Measurements from ENCODE around the gene RABGEF1. TPM values are rescaled to one million over a fixed set of nuclear protein-coding genes. Genes with fewer than 3 reads are reported as not detected.
"Not testable (repeated sequence)": the region's sequence is repeated elsewhere in the genome, so short reads cannot be mapped to it uniquely, and the experiment has no call there.

Gene RABGEF1
- total and polyA plus RNA-seq, 5 experiments from 2014 or later, result 17.5 to 27.5 (median 23.0) TPM

DNA sequence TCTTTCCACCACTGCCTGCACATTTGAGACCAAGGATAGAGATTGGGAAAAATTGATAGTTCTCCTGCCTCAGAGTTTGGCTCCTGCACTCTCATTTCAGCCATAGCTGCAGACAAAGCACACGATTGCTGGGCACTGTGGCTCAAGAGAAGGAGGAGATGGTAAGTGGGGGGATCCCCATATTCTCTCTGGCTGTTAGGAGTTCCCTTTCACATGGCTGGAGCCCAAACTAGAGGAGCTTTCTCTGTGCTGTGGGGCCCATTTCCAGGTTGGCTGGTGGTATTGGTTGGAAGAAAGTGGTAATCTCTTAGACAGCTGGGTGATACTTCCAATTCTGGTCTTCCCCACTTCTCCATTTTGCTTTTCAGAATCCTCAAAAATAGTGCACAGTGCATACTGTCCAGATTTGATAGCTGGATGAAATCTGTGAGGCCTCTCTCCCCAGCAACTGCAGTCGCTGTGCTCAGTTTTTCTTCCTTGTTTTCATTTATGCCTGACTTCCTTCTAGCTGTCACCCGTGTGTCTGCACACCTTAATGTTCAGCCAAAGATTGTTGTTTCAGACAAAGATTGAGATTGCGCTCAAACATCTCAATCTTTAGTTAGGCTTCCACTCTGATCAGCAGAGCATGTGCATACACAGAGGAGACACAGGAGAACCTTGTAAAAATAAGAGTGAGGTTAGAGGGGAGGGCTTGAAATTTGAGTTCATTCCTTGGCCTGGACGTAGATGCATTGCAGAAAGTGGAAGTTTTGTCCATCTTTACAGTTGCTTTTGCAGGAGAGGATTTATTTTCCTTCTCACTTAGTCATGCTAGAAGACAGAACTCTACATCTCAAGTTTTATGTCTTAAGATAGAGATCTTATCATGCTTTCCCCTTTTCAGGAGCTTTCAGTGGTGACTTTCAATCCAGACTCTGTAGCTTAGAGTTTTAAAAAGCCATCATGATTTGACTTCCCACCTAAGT is 28.6 kb downstream of the RABGEF1 start:
- POLR2A ChIA-PET, result interaction anchor here (1.1 to 1.5 kb wide), 2 partner anchors 29 to 212 kb away, joined by 3 to 4 read pairs; partner anchors contain the start of gene RABGEF1
- no peak overlapping the region for H3K4me3 Mint-ChIP-seq
- H3K27ac Mint-ChIP-seq, result peak overlapping the region; percentile 6 to 69 (median 30)
- peaks cover 0 to 24% (median 10%) of the 10 kb centered on the region in 3 donors for H3K36me3 Mint-ChIP-seq
- H3K9me3 Mint-ChIP-seq, result no peaks in the 10 kb centered on the region
- no peak for DNase-seq
- ATAC-seq, result no peak
- peaks cover 24 to 61% (median 53%) of the 10 kb centered on the region in 4 donors for H3K4me1 Mint-ChIP-seq
- H3K27me3 Mint-ChIP-seq, result no peaks in the 10 kb centered on the region

DNA sequence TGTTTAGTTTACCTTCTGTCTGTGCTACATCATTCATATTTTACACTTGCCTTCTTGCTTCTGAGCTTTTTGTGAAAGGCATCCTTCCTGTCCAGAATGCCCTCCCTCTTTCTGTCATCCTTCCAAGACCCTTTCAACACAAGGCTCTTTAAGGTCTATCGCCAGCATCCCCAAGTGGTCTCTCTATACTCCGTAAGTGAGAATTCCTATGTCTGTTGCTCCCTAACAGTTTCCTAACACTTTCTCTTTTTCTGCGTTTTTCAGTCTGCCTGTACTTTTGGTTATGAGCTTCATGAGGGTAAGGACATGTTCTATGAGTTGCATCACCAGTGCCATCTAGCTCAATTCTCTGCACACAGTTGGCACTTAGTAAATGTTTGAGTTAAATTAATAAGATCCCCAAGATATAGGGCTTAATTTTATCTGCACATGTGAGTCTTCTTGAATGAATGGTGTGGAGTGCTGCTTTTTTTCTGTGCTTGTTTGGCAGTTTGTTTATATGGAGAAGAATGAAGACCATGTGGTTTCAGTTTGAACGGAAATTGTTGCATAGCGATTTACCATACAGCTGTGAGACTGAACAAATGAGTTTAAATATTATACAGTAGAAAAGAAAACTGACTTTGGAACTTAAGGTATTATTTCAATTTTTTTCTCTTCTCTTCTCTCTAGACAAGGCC is 29.4 kb downstream of the RABGEF1 start:
- POLR2A ChIA-PET, result interaction anchor here (1.1 to 1.5 kb wide), 2 partner anchors 29 to 212 kb away, joined by 3 to 4 read pairs; partner anchors contain the start of gene RABGEF1
- Mint-ChIP-seq H3K36me3 (peaks cover 0 to 33% (median 15%) of the 10 kb centered on the region in 3 donors), H3K4me3 (no peak overlapping the region), H3K27ac (peak overlapping the region in 8 of 10 donors; percentile 1 to 69 (median 30)), H3K27me3 (no peaks in the 10 kb centered on the region), H3K9me3 (no peaks in the 10 kb centered on the region), H3K4me1 (peaks cover 17 to 55% (median 50%) of the 10 kb centered on the region in 4 donors)
- no peak for DNase-seq
- ATAC-seq, result no peak

DNA sequence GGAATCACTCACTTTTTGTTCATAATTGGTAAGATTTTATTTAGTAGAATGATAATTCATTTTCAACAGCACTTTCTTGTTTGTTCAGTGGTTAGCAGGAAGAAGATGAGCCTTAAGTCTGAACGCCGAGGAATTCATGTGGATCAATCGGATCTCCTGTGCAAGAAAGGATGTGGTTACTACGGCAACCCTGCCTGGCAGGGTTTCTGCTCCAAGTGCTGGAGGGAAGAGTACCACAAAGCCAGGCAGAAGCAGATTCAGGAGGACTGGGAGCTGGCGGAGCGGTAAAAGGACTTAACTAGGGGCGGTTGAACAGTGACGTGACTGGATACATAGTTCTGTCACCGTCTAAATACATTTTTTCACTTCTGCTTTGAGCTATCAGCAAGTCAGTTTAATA is 31.3 kb downstream of the RABGEF1 start:
- no peak overlapping the region for H3K4me3 Mint-ChIP-seq
- ATAC-seq, result no peak
- peaks cover 0 to 51% (median 32%) of the 10 kb centered on the region in 3 donors for H3K36me3 Mint-ChIP-seq
- DNase-seq, result no peak
- H3K27ac Mint-ChIP-seq, result peak overlapping the region in 3 of 10 donors; percentile 3 to 38 (median 24)
- POLR2A ChIA-PET, result interaction anchor here (0.6 kb wide), 1 partner anchor 52 kb away, joined by 4 read pairs; no protein-coding TSS in a partner anchor
- H3K4me1 Mint-ChIP-seq, result peaks cover 10 to 41% (median 39%) of the 10 kb centered on the region in 4 donors
- no peaks in the 10 kb centered on the region for H3K27me3 Mint-ChIP-seq
- H3K9me3 Mint-ChIP-seq, result no peaks in the 10 kb centered on the region

DNA sequence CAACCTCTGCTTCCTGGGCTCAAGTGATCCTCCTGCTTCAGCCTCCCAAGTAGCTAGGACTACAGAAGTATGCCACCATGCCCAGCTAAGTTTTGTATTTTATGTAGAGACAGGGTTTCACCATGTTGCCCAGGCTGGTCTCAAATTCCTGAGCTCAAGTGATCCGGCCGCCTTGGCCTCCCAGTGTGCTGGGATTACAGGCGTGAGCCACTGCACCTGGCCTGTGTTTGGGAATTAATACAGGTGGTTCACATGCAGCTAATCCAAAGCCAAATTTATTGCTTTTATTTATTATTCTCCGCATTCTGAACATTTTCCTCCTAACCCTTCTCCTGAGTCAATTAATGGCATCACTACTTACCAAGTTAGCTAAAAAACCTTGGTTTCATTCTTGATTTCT is 33.2 kb downstream of the RABGEF1 start:
- Mint-ChIP-seq H3K4me1 (peaks cover 8 to 23% (median 22%) of the 10 kb centered on the region in 4 donors), H3K36me3 (peaks cover 0 to 68% (median 32%) of the 10 kb centered on the region in 3 donors)
- DNase-seq, POLR2A ChIA-PET, H3K27me3 Mint-ChIP-seq, ATAC-seq, H3K27ac Mint-ChIP-seq, H3K4me3 Mint-ChIP-seq, H3K9me3 Mint-ChIP-seq: not testable (repeated sequence)

DNA sequence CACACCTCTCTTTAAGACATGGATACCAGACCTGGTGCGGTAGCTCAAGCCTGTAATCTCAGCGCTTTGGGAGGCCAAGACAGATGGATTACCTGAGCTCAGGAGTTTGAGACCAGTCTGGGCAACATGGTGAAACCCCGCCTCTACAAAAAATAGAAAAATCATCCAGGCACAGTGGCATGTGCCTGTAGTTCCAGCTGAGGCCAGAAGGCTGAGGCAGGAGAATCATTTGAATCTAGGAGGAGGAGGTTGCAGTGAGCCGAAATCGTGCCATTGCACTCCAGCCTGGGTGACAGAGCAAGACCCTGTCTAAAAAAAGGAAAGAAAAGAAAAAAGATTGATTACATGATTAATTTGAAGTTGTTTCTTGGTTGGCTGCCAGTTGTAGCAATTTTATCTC is 35.9 kb downstream of the RABGEF1 start:
- POLR2A ChIA-PET, result interaction anchor here (0.6 kb wide), 1 partner anchor 229 kb away, joined by 4 read pairs; no protein-coding TSS in a partner anchor
- ATAC-seq, DNase-seq, H3K9me3 Mint-ChIP-seq, H3K27ac Mint-ChIP-seq, H3K4me3 Mint-ChIP-seq, H3K27me3 Mint-ChIP-seq: not testable (repeated sequence)
- Mint-ChIP-seq H3K36me3 (peaks cover 0 to 86% (median 38%) of the 10 kb centered on the region in 3 donors), H3K4me1 (peaks cover 5 to 13% (median 7%) of the 10 kb centered on the region in 4 donors)

DNA sequence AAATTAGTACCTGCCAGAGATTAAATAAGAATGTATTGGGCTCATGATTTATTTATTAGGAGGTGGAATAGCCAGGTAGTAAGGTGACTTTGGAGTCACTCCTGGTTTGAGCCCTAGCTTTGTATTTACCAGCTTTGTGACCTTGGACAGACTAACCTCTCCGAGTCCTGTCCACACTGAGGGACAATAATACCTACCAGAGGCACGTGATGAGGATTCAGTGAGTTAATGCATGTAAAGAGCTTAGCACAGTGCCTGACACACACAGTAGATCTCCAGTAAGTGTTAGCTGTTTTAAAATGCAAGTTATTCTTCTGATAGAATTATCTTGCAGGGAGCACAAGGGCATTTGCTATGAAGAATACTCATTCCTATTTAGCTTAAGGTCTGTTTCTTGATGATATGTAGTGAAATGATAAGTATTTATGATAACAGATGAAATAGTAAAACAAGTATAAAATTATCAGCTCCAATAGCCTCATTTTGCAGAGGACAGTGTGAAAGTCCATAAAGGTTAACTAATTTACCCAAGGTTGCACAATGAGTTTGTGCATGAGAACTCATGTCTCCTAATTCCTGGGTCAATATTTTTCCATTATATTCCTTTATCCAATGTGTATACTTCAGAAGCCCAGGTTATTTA is 36.4 kb downstream of the RABGEF1 start:
- H3K9me3 Mint-ChIP-seq, result no peaks in the 10 kb centered on the region
- POLR2A ChIA-PET, result interaction anchor here (0.6 kb wide), 1 partner anchor 230 kb away, joined by 4 read pairs; no protein-coding TSS in a partner anchor
- H3K27me3 Mint-ChIP-seq, result no peaks in the 10 kb centered on the region

DNA sequence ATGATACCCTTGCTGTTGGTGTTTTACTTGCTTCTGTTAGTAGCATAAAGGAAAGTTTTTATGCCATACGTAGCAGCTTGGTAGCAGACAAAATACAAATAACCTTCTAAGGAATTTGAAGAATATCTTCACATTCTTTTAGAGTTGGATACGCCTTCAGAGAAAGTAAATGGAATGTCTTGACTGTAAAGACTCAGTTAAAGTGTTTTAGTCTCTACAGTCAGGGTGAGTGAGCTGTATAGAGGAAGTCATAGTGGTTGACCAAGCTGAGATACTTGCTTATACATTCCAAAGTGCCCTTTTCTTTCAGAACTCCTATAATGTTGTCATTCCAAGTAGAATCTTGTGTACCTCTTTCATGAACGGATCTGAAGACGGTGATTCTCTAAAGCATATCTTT is 37.7 kb downstream of the RABGEF1 start:
- Mint-ChIP-seq H3K4me3 (no peak overlapping the region), H3K9me3 (no peaks in the 10 kb centered on the region), H3K36me3 (peaks cover 0 to 88% (median 33%) of the 10 kb centered on the region in 3 donors), H3K27me3 (no peaks in the 10 kb centered on the region), H3K4me1 (peaks cover 8 to 18% (median 10%) of the 10 kb centered on the region in 4 donors), H3K27ac (peak overlapping the region in 1 of 10 donors; percentile 17)
- POLR2A ChIA-PET, result no interaction called here
- DNase-seq (no peak), ATAC-seq (no peak)

More for the DNA sequence above, 36.4 kb downstream of the RABGEF1 start:
- no peak for ATAC-seq
- Mint-ChIP-seq H3K36me3 (peaks cover 0 to 87% (median 34%) of the 10 kb centered on the region in 3 donors), H3K4me3 (no peak overlapping the region), H3K27ac (no peak overlapping the region), H3K4me1 (peaks cover 10 to 18% (median 10%) of the 10 kb centered on the region in 4 donors)
- no peak for DNase-seq

DNA sequence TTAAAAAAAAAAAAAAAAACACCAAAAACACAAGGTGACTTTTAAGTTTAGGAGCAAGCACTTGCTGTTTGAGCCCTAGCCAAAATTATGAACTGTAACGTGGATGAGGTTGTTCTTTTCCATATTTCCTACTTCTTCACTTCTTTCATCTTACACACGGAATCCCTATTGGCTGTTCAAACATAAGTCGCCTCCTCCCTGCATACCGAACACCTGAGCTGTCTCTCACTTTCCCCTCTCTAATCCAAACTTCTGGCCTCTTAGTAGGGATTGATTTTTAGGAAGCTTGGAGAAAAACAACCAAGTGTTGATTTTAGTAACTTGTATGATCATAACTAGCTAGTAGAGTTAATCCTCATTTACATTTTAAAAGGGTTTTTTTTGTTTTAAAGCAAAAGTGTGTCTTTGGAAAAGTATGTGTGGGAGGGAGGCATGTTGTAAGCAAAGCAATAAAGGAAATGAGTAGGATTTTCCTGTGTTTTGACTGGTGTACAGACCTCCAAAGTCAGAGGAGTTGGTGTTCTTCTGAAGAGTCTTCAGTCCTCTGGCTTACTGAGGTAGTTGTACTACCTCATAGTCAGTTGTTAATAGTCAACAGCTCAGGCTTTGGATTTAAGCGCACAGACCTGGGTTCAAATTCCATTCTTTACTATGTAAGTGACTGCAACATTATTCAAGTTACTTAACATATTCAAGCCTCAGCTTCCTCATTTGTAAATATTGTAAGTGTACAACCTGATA is 39.3 kb downstream of the RABGEF1 start:
- Mint-ChIP-seq H3K27ac (peak overlapping the region in 3 of 10 donors; percentile 5 to 87 (median 35)), H3K36me3 (peaks cover 0 to 86% (median 34%) of the 10 kb centered on the region in 3 donors), H3K4me3 (no peak overlapping the region), H3K27me3 (no peaks in the 10 kb centered on the region), H3K4me1 (peaks cover 8 to 18% (median 10%) of the 10 kb centered on the region in 4 donors), H3K9me3 (no peaks in the 10 kb centered on the region)
- ATAC-seq, result no peak
- no peak for DNase-seq
- POLR2A ChIA-PET, result no interaction called here

DNA sequence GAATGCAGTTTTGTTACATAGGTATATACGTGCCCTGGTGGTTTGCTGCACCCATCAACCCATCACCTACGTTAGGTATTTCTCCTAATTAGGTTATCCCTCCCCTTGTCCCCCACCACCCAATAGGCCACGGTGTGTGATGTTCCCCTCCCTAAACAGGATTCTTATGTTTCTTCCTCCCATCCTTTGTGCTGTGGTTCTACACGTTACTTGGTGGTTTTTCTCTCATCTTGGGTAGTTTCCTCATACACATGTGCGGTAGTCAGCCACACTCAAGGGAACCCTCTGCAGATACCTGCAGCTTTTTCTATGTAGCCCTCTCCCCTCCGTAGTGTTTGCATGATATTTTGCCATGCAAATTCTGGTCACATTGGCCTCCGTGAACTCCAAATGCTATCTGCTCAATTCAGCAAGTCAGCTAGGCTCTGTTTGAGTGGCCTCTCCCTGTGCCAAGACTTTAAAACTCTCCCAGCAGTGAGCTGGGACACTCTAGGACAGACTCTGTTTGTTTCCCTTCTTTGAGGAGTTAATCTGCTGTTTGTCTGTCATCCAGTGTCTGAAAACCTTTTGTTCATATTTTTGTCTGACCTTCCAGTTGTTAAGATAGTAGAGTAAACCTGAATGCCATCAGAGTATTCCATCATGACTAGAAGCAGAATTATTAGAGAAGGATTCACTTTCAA is 41.0 kb downstream of the RABGEF1 start:
- Mint-ChIP-seq H3K4me3 (peak overlapping the region in 3 of 10 donors; percentile 3 to 51 (median 13)), H3K27me3 (no peaks in the 10 kb centered on the region), H3K36me3 (peaks cover 0 to 86% (median 26%) of the 10 kb centered on the region in 3 donors), H3K27ac (peak overlapping the region in 9 of 10 donors; percentile 3 to 94 (median 77)), H3K9me3 (no peaks in the 10 kb centered on the region), H3K4me1 (peaks cover 8 to 18% (median 10%) of the 10 kb centered on the region in 4 donors)
- ATAC-seq, result peak in 1 of 2 donors; percentile 74
- DNase-seq, result peak in 2 of 10 donors; percentile 7 to 19
- POLR2A ChIA-PET, result no interaction called here

DNA sequence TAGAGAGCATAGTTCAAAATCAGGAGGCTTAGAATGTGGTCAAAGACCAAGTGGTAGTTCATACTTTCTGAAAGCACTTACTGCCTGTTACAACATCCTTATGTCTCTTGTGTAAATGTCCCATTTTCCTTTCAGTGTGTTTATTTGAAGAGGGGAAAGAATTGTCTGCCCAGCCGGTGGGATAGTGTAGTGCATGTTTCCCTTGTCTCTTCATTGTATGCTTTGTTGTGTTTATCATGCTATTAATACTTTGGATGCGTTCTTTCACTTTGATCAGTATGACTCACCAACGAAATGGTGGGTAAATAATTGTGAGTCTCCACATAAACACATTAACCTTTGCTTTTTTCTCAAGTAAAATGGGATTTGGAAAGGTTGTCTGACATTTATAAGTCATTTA is 42.3 kb downstream of the RABGEF1 start:
- not testable (repeated sequence) for DNase-seq, H3K9me3 Mint-ChIP-seq, H3K27me3 Mint-ChIP-seq, ATAC-seq, H3K27ac Mint-ChIP-seq, H3K4me3 Mint-ChIP-seq
- Mint-ChIP-seq H3K4me1 (peaks cover 8 to 18% (median 10%) of the 10 kb centered on the region in 4 donors), H3K36me3 (peaks cover 0 to 86% (median 29%) of the 10 kb centered on the region in 3 donors)
- POLR2A ChIA-PET, result interaction anchor here (0.7 kb wide), 1 partner anchor 11 kb away, joined by 3 read pairs; no protein-coding TSS in a partner anchor

All from naive thymus-derived CD8-positive, alpha-beta T cell (primary cell).